ENCODE results near the gene P2RY10. TPM values are rescaled to one million over a fixed set of nuclear protein-coding genes. Genes with fewer than 3 reads are reported as not detected.

Gene P2RY10
- total RNA-seq = 1 to 10 TPM in 1 of 4 donors, not detected in 3; 5.0 TPM

GRCh38 chrX:78945186-78945912 is at the start of gene P2RY10:
TSS of gene P2RY10 (plus strand) at chrX:78945391. CDS start at chrX:78960521, 15,130 bp downstream.
- TF ChIP-seq CTCF (IDR thresholded peaks at IDR 0.05) (no peak), POLR2AphosphoS5 (IDR thresholded peaks at IDR 0.05) (no peak), EP300 (IDR thresholded peaks at IDR 0.05) (no peak), POLR2A (IDR thresholded peaks at IDR 0.05; ENCODE audit: low read depth) (no peak)
- Histone ChIP-seq H3K4me1 (no peaks in the 10 kb centered on the region), H3K27ac (replicated peaks in 1 of 4) (no peak within 1 kb of the TSS), H3K27me3 (no peaks in the 10 kb centered on the region), H3K36me3 (no peaks in the 10 kb centered on the region), H3K4me3 (no peak within 1 kb of the TSS), H3K9me3 (no peaks in the 10 kb centered on the region)
- DNase-seq (ENCODE audit: extremely low spot score) = no peak
- WGBS = 50% methylated on average over 5 of the region's 5 CpGs
- intact Hi-C loops (cut with DNase I) = no loop called here

- intact Hi-C loops (cut with DNase I) = no loop called here
- no peak overlapping the region for H3K4me3 ChIP-seq
- DNase-seq (ENCODE audit: extremely low spot score) = no peak
- no peaks in the 10 kb centered on the region for H3K4me1 ChIP-seq
- 29% methylated on average over 1 of the region's 1 CpG for WGBS
- no peaks in the 10 kb centered on the region for H3K36me3 ChIP-seq
- TF ChIP-seq POLR2A (IDR thresholded peaks at IDR 0.05; ENCODE audit: low read depth) = no peak
- TF ChIP-seq EP300 (IDR thresholded peaks at IDR 0.05) = no peak
- no peak for TF ChIP-seq POLR2AphosphoS5 (IDR thresholded peaks at IDR 0.05)
- no peak for TF ChIP-seq CTCF (IDR thresholded peaks at IDR 0.05)
- H3K27me3 ChIP-seq = no peaks in the 10 kb centered on the region
- no peak overlapping the region for H3K27ac ChIP-seq (replicated peaks in 1 of 4)
- H3K9me3 ChIP-seq = no peaks in the 10 kb centered on the region
Observed at GRCh38 chrX:78922754-78923153, 22.4 kb upstream of the P2RY10 start.

GRCh38 chrX:78923198-78924015 is 21.8 kb upstream of the P2RY10 start:
- WGBS = 49% methylated on average over 3 of the region's 3 CpGs

DNA sequence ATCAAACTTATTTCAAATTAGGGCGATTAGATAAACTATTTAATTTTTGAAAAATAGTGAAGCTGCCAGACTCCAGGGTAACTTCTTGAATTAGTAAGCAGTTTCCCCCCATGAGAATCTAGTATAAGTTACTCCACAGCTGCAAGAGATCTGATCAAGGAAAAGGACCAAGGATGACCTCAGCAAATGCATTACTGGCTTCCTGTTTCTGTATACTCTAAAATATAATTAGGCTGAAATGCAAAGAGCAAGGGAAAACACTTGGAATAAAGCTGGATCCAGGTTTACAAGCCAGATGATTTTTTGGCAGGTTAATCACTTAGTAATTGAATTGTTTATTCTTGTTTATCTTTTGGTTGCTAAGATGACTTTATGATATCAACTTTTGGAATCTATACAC is 13.4 kb upstream of the P2RY10 start:
- intact Hi-C loops (cut with DNase I) = no loop called here
- Histone ChIP-seq H3K27me3 (no peaks in the 10 kb centered on the region), H3K36me3 (no peaks in the 10 kb centered on the region), H3K4me1 (peaks cover 0 to 8% (median 5%) of the 10 kb centered on the region in 4 donors), H3K9me3 (no peaks in the 10 kb centered on the region), H3K4me3 (no peak overlapping the region), H3K27ac (replicated peaks in 1 of 4) (no peak overlapping the region)
- DNase-seq (ENCODE audit: extremely low spot score) = no peak
- 21% methylated on average over 1 of the region's 1 CpG for WGBS
- TF ChIP-seq CTCF (IDR thresholded peaks at IDR 0.05) = no peak
- no peak for TF ChIP-seq POLR2A (IDR thresholded peaks at IDR 0.05; ENCODE audit: low read depth)
- TF ChIP-seq POLR2AphosphoS5 (IDR thresholded peaks at IDR 0.05) = no peak

More at GRCh38 chrX:78923198-78924015, 21.8 kb upstream of the P2RY10 start:
- Histone ChIP-seq H3K4me3 (no peak overlapping the region), H3K27ac (replicated peaks in 1 of 4) (no peak overlapping the region), H3K27me3 (no peaks in the 10 kb centered on the region), H3K9me3 (no peaks in the 10 kb centered on the region), H3K4me1 (no peaks in the 10 kb centered on the region), H3K36me3 (no peaks in the 10 kb centered on the region)
- TF ChIP-seq POLR2AphosphoS5 (IDR thresholded peaks at IDR 0.05) (no peak), POLR2A (IDR thresholded peaks at IDR 0.05; ENCODE audit: low read depth) (no peak), CTCF (IDR thresholded peaks at IDR 0.05) (no peak), EP300 (IDR thresholded peaks at IDR 0.05) (no peak)
- no peak for DNase-seq (ENCODE audit: extremely low spot score)
- intact Hi-C loops (cut with DNase I) = no loop called here

All from esophagus muscularis mucosa (tissue), 4 donors.